ENCODE data around the gene ZNF320.
"Not testable (repeated sequence)": the region's sequence is repeated elsewhere in the genome, so short reads cannot be mapped to it uniquely, and the experiment has no call there.

Gene ZNF320
- 17.9 to 44.4 (median 29.2) reads per million in 4 experiments for total RNA-seq

DNA sequence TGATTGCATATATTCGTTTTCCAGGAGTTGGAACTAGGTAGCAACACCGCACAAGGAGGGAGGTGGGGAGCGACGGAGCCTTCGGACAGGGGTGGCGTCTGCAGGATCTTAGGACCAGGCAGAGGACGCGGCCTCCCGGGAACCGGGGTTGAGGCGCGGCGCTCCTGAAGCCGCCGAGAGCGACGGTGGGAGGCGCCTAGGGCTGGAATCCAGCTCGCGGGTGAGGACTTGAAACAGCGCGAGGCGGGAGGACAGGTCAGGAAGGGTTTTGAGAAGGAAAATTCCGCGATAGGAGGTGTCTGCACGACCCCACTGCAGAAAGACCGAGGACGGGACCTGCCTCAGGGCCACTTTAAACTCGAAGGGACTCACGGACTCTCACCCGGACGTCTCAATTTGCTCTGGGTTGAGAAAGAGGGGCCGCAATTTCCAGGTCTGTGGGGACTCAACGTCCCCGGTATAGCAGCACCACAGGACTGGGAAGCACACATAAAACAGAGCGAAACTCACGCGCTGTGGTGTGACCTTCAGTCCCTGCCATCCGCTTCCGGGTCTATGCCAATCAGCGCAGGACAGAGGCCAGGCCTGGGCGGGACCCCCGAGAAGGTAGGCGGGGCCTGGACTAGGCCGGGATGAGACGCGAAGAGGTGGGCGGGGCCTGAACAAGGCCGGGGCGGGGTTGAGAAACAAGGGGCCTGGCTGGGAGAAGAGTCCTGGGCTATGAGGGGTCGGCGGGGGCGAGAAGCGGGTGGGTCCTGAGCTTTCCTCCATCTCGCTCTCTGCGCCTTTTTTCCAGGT, at the start of gene ZNF320:
Gene ZNF320 (minus strand): TSS at position 498 of the 798 bp plus-strand sequence. CDS start 7,380 bp downstream, outside the sequence.
- peak; percentile 93 for DNase-seq

DNA sequence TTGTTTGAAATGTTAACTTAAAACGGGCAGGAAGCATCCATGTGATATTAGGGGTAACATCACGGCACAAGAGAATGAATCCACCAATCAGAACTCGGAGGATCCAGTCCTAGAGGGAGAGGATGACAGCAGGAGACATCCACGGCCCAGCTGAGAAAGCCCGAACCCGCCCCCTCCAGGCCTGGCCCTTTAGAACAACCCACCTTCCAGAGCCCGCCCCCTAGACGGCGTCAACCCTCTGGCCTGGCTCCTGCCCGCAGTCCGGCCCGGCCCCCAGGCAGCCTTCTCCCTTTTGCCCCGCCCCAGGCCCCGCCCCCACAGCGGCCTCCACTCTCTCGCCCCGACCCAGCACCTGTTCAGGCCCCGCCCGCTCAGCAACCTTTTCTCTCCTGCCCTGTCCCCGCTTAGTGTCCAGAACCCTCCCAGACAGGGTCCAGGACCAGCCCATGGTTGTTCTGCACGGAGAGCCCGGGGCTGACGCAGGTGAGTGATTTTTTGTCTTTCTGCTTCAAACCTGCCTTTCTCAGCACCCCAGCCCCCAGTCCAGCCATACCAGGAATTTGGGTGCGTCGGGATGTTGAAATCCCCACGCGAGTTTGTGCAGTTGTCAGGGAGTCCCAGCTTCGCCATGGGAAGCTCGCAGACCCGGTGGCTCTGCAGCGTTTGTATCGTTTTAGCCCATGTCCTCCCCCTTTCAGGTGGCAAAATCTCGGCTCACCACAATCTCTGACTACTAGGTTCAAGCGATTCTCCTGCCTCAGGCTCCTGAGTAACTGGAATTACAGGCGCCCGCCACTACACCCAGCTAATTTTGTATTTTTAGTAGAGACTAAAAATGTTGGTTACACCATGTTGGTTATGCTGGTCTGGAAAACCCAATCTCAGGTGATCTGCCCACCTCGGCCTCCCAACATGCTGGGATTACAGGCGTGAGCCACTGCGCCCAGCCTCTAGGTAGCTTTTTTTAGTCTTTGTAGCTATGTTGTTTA, 49.2 kb upstream of the ZNF320 start:
- DNase-seq = no peak

DNA sequence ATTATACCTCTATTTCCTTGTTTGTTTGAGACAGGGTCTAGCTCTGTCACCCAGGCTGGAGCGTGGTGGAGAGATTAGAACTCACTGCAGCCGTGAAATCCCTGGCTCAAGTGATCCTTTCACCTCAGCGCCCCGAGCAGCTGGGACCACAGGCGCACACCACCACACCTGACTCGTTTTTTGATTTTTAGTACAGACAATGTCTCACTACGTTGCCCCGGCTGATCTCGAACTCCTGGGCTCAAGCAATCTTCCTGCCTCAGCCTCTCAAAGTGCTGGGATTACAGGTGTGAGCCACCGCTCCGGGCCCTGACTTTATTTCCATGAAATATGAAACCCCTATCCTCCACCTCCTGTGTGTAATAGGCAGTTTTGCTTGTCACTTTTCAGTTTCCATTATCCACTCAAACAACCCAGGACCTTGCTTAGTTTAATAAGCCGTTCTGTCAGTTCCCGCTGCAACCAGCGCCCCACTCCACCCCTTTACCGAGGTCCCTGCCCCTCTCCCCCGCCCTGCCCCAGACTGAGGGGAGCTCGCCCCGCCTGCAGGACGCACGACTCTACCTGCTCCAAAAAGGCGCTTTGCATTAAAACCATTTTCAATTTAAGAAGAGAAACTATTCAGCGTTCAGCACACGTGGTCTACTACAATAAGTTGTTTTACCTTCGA, 48.4 kb upstream of the ZNF320 start:
- no peak for DNase-seq

DNA sequence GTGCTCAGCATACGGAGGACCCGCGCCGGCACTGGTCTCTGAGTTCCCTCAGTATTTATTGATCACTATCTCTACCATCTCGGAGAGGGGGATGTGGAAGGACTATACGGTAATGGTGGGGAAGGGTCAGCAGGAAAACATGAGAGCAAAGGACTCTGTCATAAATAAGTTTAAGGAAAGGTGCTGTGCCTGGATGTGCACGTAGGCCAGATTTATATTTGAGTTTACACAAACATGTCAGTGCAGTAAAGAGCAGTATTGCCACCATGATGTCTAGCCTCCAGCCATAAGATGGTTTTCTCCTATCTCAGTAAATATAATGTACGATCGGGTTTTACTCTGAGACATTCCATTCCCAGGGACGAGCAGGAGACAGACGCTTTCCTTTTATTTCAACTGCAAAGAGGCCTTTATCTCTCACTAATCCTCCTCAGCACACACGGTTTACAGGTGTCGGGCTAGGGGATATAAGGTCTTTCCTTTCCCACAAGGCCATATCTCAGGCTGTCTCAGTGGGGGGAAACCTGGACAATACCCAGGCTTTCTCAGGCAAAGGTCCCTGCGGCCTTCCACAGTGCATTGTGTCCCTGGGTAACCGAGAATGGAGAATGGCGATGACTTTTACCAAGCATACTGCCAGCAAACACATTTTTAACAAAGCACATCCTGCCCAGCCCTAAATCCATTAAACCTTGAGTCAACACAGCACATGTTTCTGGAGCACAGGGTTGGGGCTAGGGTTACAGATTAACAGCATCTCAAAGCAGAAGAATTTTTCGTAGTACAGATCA, 47.5 kb upstream of the ZNF320 start:
- DNase-seq = not testable (repeated sequence)

DNA sequence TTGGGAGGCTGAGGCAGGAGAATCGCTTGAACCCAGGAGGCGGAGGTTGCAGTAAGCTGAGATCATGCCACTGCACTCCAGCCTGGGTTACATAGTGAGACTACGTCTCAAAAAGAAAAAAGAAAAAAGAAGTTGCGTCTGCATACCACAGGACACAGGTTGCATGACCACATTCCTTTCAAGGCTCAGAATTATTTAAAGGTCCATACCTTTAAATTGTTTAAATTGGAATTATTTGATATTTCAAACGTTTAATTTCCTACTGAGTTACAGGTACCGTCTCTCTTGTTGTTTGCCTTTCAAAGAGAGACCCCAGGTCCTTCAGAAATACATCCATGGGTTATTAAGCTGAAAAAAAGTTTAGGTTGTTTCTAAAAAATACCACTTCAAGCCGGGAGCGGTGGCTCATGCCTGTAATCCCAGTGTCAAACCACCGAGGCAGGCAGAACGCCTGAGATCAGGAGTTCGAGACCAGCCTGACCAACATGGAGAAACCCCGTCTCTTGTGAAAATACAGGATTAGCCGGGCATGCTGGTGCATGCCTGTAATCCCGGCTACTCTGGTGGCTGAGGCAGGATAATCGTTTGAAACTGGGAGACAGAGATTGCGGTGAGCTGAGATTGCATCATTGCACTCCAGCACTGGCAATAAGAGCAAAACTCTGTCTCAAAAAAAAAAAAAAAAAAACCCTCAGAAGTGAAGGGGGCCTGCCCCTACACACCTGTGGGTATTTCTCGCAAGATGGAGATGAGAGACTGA, 46.6 kb upstream of the ZNF320 start:
- DNase-seq = no peak

DNA sequence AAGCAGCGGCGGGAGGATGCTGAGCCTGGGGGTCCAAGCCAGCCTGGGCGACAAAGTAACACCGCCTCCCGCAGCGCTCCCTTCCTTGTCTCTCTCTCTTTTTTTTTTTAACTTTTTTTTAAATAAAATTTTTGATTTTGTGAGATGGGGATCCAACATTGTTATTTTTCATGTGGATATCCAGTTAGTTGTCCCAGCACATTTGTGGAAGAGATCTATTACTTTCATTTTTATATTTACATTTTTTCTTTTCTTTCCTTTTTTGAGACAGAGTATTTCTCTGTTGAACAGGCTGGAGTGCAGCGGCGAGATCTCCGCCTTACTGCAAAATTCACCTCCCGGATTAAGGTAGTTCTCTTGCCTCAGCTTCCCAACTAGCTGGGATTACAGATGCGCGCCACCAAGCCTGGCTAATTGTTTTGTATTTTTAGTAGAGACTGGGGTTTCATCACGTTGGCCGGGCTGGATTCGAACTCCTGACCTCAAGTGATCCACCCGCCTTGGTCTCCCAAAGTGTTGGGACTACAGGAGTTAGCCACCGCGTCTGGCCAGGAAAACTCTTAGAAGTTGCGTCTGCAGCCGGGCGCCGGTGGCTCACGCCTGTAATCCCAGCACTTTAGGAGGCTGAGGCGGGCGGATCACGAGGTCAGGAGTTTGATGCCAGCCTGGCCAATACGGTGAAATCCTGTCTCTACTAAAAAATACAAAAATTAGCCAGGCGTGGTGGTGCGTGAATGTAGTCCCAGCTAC, 45.9 kb upstream of the ZNF320 start:
- DNase-seq = no peak

DNA sequence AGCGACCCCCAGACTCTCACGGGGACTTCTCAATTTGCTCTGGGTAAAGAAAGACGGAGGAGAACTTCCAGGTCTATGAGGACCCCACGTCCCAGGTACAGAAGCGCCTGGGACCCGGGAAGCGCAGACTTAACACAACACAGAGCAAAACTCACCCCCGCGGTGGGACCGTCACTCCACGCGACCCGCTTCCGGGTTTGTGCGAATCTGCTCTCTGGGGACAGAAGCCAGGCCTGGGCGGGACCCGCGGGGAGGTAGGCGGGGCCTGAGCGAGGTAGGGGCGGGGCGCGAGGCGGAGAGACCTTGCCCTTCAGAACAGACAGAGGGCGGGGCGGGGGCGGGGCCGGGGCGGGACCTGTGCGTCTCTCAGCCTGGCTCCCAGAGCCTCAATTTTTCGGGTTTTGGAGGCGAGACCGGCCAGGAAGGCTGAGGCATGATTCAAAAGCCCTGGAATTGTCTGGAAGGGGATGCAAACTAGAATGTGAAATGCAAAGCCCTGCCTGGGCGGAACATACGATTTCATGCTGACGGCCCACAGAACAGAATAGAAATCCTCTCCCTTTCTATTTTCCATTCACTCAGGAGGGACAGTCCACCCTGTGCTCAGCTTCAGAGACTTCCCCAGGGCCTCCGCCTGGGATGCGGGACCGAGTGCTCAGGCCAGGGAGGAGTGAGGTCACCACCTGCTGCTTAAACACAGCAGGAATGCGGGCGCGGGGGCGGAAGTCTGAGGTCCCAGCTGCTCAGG, 45.1 kb upstream of the ZNF320 start:
- peak; percentile 96 for DNase-seq

DNA sequence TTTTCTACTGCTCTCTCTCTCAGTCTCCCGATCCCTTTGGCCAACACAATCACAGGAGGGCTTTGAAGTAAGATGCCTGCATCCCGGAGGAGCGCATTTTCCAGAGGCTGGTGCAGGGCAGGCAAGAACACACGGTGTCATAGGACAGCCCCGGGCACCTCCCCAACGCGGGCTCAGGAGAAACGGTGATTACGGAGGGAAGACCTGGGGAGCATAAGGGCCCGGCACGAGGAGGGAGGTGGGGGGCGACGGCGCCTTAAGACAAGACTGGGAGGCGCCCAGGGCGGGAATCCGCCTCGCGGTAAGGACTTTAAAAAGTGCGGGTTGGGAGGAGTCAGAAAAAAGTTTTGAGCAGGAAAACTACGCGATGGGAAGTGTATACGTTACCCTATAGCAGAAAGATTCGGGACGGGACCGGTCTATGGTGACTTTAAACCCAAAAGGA, 44.5 kb upstream of the ZNF320 start:
- peak; percentile 11 for DNase-seq

DNA sequence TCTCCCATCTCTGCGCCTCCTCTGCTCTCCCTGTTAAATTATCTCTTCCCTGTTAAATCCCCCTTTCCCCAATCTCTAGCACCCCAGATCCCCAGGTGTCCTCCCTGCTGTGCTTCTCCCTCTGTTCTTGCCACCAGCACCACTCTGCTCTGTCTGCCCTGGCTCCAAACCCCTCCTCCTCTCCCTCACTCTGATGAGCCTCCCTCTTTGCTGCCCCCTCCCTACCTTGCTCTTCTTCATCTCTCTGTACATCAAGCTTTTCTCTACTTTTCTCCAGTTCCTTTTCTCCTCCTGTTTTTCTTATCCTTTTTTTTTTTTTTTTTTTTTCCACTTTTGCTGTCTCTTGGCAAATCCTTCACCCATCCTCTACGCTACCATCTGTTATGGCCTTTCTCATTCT, 44.1 kb upstream of the ZNF320 start:
- not testable (repeated sequence) for DNase-seq

DNA sequence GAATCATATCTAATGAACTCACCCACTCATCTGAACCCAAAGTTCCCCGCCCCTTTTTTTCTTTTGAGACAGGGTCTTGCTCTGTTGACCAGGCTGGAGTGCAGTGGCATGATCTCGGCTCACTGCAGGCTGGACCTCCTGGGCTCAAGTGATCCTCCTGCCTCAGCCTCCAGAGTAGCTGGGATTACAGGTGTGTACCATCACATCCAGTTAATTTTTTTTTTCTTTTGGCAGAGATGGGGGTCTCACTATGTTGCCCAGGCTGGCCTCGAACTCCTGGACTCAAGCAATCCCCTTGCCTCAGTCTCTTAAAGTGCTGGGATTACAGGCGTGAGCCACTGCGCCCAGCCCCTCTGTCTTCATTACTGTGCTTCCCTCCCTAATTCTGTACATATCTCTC, 43.5 kb upstream of the ZNF320 start:
- not testable (repeated sequence) for DNase-seq

DNA sequence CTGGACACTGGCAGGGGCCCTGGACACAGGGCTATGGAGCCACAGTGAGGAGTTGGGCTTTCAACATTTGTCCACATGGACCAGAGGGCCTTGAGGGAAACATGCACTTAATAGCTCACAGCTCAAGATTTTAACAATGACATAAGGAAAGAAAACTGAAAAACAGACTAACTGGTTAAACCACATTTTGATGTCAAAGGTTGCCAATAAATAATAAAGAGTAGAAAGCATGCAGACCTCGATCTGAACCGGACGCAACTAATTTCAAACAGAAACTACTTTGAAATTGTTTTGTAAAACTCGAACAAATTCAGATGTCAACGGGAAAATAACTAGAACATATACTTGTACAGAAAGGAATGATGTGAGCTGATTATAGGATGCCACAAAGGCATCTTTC, 41.3 kb upstream of the ZNF320 start:
- no peak for DNase-seq

DNA sequence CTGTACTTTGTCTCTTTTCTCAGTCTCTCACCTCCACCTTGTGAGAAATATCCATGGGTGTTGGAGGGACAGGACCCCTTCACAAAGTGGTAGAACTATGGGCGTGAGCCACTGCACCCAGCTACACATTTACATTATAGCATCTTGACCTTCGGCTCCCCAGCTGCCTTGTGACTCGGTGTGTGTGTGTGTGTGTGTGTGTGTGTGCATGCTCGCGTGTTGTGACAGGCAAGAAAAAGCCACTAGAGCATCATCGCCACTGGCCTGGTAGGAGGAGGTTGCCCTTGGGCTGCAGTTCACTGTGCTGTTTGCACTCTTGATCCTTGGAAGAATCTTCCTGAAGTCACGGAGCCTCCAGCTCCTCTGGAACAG, 39.5 kb upstream of the ZNF320 start:
- no peak for DNase-seq

DNA sequence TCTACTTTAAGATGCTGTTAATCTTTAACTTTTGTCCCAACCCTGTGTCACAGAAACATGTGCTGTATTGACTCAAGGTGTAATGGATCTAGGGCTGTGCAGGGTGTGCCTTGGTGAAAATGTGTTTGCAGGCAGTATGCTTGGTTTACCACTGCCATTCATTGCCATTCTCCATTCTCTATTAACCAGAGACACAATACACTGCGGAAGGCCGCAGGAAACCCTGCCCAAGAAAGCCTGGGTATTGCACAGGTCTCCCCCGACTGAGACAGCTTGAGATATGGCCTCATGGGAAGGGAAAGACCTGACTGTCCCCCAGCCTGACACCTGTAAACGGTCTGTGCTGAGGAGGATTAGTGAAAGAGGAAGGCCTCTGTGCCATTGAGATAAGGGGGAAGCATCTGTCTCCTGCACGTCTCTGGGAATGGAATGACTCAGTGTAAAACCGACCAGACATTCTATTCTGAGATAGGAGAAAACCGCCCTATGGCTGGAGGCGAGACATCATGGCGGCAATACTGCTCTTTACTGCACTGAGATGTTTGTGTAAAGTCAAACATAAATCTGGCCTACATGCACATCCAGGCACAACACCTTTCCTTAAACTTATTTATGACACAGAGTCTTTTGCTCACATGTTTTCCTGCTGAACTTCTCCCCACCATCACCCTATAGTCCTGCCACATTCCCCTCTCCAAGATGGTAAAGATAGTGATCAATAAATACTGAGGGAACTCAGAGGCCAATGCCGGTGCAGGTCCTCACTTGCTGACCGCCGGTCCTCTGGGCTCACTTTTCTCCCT, 38.9 kb upstream of the ZNF320 start:
- no peak for DNase-seq

DNA sequence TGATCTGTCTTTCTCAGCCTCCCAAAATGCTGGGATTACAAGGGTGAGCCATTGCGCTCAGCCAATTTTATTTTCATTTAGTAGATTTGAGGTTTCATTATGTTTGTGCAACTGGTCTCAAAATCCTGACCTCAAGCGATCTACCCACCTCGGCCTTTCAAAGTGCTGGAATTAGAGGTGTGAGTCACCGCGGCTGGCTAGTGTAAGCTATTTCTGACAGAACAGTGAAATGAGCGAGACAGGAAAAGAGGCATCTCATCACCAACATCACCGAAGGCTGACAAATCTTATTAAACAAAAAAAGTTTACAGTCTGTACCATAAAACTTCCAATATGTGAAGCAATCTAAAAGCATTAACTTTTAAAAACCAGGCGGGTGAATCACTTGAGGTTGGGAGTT, 38.0 kb upstream of the ZNF320 start:
- DNase-seq = no peak

DNA sequence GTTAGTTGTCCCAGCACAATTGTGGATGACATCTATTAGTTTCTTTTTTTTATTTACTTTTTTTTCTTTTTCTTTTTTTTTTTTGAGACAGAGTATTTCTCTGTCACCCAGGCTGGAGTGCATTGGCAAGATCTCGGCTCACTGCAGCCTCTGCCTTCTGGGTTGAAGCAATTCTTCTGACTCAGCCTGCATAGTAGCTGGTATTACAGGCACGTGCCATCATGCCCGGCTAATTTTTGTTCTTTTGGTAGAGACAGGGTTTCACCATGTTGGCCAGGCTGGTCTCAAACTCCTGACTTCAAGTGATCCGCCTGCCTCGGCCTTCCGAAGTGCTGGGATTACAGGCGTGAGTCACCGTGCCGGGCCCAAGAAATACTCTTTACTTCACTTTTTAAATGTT, 27.2 kb upstream of the ZNF320 start:
- not testable (repeated sequence) for DNase-seq

DNA sequence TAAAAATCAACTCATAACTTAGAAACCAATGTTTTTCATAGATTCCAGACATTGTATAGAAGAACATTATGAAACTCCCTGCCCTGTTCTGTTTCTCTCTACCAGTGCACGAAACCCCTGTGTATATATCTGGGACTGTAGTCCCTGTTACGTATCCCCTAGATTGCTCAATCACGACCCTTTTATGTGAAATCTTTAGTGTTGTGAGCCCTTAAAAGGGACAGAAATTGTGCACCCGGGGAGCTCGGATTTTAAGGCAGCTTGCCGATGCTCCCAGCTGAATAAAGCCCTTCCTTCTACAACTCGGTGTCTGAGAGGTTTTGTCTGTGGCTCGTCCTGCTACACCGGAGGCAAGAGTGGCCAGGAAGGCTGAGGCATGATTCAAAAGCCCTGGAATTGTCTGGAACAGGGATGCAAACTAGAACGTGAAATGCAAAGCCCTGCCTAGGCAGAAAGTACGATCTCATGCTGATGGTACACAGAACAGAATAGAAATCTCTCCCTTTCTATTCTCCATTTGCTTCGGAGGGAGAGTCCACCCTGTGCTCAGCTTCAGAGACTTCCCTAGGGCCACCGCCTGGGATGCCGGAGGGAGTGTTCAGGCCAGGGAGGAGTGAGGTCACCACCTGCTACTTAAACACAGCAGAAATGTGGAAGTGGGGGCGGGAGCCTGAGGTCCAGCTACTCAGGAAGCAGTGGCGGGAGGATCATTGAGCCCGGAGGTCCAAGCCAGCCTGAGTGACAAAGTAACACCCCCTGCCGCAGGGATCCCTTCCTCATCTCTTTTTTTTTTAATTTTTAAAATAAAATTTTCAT, 26.6 kb upstream of the ZNF320 start:
- no peak for DNase-seq

DNA sequence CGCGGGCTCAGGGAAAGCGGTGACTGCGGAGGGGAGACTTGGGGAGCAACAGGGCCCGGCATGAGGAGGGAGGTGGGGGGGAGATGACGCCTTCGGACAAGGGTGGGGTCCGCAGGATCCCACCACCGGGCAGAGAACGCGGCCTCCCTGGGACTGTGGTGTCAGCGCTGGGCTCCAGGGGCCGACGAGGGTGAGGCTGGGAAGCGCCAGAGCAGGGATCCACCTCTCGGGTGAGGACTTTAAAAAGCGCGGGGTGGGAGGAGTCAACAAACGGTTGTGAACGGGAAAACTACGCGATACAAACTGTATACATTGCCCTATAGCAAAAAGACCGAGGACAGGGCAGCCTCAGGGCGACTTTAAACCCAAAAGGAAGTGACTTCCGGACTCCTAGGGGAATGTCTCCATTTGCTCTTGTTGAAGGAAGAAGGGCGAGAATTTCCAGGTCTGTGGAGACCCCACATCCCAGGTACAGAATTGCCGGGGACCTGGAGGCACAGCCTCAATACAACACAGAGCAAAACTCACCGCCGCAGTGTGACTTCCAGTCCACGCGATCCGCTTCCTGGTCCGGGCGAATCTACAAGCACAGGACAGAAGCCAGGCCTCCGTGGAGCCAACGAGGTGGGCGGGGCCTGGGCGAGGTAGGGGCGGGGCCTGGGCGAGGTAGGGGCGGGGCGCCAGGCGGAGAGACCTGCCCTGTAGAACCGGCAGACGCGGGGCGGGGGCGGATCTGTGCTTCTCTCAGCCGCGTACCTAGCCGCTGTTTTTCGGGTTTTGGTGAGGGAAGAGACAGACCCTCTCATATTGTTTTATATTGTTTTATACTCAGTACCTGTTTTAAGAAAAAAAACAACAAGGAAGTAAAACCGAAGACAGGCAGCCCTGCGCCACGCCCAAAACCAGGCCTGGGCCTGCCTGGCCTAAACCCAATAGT, 25.7 kb upstream of the ZNF320 start, which contains the start of gene ZNF888:
Gene ZNF888 (minus strand): TSS at position 588 of the 937 bp plus-strand sequence. CDS start 5,555 bp downstream, outside the sequence.
- peak; percentile 90 for DNase-seq
